Measurements from ENCODE around the gene MKX. TPM values are rescaled to one million over a fixed set of nuclear protein-coding genes. Genes with fewer than 3 reads are reported as not detected.

Gene MKX
- total RNA-seq, 2 donors from 2014 or later = 0.22 to 0.63 TPM

DNA sequence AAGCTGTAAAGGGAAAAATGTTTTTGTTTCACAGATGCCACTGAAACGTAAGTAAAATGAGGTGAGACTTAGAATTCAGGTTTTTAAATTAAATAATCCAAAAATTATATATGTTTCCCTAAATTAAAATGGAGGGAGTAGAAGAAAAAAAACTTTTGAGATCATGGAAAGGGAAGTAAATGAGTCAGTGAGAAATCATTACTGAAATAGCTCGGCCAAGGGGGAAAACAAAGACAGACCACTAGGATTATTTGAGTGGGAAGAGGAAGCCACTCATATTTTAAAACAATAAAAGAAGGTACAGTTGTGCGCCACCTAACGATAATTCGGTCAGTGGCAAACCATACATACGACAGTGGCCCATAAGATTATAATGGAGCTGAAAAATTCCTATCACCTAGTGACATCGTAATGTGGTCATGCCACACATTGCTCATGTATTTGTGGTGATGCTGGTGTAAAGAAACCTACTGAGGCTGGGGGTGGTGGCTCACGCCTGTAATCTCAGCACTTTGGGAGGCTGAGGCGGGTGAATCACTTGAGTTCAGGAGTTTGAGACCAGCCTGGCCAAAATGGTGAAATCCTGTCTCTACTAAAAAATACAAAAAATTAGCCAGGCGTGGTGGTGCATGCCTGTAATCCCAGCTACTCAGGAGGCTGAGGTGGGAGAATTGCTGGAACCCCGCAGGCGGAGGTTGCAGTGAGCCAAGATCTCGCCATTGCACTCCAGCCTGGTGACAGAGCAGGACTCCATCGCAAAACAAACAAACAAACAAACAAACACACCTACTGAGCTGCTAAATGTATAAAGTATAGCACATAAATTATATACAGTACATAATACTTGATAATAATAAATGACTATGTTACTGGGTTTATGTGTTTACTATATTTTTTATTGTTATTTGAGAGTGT lies 64.7 kb downstream of the MKX start:
- no peaks in the 10 kb centered on the region for H3K4me1 ChIP-seq
- H3K4me3 ChIP-seq = no peak overlapping the region
- TF ChIP-seq, protein P1, sequence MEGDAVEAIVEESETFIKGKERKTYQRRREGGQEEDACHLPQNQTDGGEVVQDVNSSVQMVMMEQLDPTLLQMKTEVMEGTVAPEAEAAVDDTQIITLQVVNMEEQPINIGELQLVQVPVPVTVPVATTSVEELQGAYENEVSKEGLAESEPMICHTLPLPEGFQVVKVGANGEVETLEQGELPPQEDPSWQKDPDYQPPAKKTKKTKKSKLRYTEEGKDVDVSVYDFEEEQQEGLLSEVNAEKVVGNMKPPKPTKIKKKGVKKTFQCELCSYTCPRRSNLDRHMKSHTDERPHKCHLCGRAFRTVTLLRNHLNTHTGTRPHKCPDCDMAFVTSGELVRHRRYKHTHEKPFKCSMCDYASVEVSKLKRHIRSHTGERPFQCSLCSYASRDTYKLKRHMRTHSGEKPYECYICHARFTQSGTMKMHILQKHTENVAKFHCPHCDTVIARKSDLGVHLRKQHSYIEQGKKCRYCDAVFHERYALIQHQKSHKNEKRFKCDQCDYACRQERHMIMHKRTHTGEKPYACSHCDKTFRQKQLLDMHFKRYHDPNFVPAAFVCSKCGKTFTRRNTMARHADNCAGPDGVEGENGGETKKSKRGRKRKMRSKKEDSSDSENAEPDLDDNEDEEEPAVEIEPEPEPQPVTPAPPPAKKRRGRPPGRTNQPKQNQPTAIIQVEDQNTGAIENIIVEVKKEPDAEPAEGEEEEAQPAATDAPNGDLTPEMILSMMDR (IDR thresholded peaks at IDR 0.05) = no peak
- H3K9me3 ChIP-seq = no peaks in the 10 kb centered on the region
- no peaks in the 10 kb centered on the region for H3K27me3 ChIP-seq
- no peaks in the 10 kb centered on the region for H3K36me3 ChIP-seq
- H3K27ac ChIP-seq = no peak overlapping the region
- DNase-seq (ENCODE audit: low spot score) = no peak

GRCh38 chr10:27680006-27680557 lies 65.5 kb downstream of the MKX start:
- H3K4me1 ChIP-seq = no peaks in the 10 kb centered on the region
- no peaks in the 10 kb centered on the region for H3K27me3 ChIP-seq
- TF ChIP-seq, protein P1 (IDR thresholded peaks at IDR 0.05) = no peak
- H3K9me3 ChIP-seq = no peaks in the 10 kb centered on the region
- no peak overlapping the region for H3K27ac ChIP-seq
- no peak for DNase-seq (ENCODE audit: low spot score)
- no peaks in the 10 kb centered on the region for H3K36me3 ChIP-seq
- no peak overlapping the region for H3K4me3 ChIP-seq

GRCh38 chr10:27679369-27679912 lies 66.2 kb downstream of the MKX start:
- Histone ChIP-seq H3K4me1 (no peaks in the 10 kb centered on the region), H3K9me3 (no peaks in the 10 kb centered on the region), H3K27ac (no peak overlapping the region), H3K4me3 (no peak overlapping the region), H3K27me3 (no peaks in the 10 kb centered on the region), H3K36me3 (no peaks in the 10 kb centered on the region)
- no peak for DNase-seq (ENCODE audit: low spot score)
- TF ChIP-seq, protein P1 (IDR thresholded peaks at IDR 0.05) = no peak

DNA sequence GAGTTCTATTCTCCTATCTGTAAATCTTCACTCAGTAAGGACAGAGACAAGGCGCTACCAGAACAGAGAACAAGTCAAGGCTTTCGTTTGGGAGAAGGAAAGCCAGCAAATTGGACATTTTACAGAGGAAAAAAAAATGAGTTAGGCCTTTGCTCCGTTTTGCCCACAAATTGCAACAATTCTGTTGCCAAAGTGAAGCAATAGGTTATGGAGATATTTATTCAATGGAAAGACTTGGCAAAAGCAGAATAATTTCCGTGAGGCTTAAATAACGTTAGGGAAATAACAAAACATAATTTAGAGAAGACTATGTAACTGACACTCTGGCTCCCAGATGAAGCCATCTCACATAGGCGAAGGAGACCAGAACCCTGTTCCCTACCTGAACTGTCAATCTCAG lies 67.5 kb downstream of the MKX start:
- Histone ChIP-seq H3K27ac (no peak overlapping the region), H3K4me3 (no peak overlapping the region), H3K36me3 (no peaks in the 10 kb centered on the region), H3K4me1 (no peaks in the 10 kb centered on the region), H3K27me3 (no peaks in the 10 kb centered on the region), H3K9me3 (no peaks in the 10 kb centered on the region)
- DNase-seq (ENCODE audit: low spot score) = no peak
- TF ChIP-seq, protein P1 (IDR thresholded peaks at IDR 0.05) = no peak

DNA sequence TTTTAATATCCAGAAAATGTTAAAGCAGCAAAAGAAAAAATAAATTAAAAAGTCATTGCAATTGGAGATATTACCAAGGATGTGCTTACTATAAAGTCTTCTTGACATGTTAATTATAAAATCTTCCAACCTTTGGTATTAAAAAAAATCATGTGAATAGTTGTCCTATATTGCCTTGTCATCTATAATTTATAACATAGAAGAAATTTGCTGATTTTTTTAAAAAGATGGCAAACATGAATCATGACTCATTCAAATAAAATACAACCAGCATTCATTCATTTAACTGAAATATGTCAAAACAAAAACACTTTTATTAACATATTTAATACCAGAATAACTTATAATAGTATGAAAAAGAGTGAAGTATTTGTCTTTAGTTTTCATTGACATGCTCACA lies 72.6 kb downstream of the MKX start:
- Histone ChIP-seq H3K4me3 (no peak overlapping the region), H3K4me1 (no peaks in the 10 kb centered on the region), H3K9me3 (no peaks in the 10 kb centered on the region), H3K27ac (no peak overlapping the region), H3K36me3 (no peaks in the 10 kb centered on the region), H3K27me3 (no peaks in the 10 kb centered on the region)
- TF ChIP-seq, protein P1 (IDR thresholded peaks at IDR 0.05) = no peak
- no peak for DNase-seq (ENCODE audit: low spot score)
